HG02798 (cell line): ENCODE data around the gene CCDC85C.

Source experiments
- ATAC-seq: cut with Tn5 transposase; IDR thresholded peaks from one replicate; pipeline ENCODE4 v1.9.1; 2021; ENCODE audit warnings: mild to moderate bottlenecking; ENCODE audit not compliant: unreplicated experiment, poor library complexity

The CCDC85C gene

GRCh38 chr14:99609245-99610170 lies 5.5 kb upstream of the CCDC85C start:
- ATAC-seq = no peak

- ATAC-seq = no peak
Measured at GRCh38 chr14:99608591-99608990, 4.6 kb upstream of the CCDC85C start.

GRCh38 chr14:99606359-99606758 lies 2.4 kb upstream of the CCDC85C start:
- ATAC-seq = no peak

GRCh38 chr14:99605299-99605961 lies 1.4 kb upstream of the CCDC85C start:
- ATAC-seq = peak; percentile 25

- peak; percentile 9 for ATAC-seq
Measured at GRCh38 chr14:99604766-99605298, 825 bp upstream of the CCDC85C start.

- ATAC-seq = peak; percentile 90
Measured at GRCh38 chr14:99604278-99604765, 315 bp upstream of the CCDC85C start.

GRCh38 chr14:99602788-99603415 lies 1.1 kb downstream of the CCDC85C start:
- ATAC-seq = no peak

GRCh38 chr14:99602054-99602787 lies 1.8 kb downstream of the CCDC85C start:
- no peak for ATAC-seq

- ATAC-seq = no peak
Measured at GRCh38 chr14:99601361-99601831, 2.6 kb downstream of the CCDC85C start.

GRCh38 chr14:99600232-99600888 lies 3.6 kb downstream of the CCDC85C start:
- ATAC-seq = no peak

- no peak for ATAC-seq
Measured at GRCh38 chr14:99599393-99599792, 4.6 kb downstream of the CCDC85C start.

- ATAC-seq = no peak
Measured at GRCh38 chr14:99598774-99599173, 5.2 kb downstream of the CCDC85C start.

GRCh38 chr14:99597911-99598600 lies 6.0 kb downstream of the CCDC85C start:
- ATAC-seq = no peak

GRCh38 chr14:99596772-99597171 lies 7.2 kb downstream of the CCDC85C start:
- ATAC-seq = no peak

GRCh38 chr14:99596071-99596627 lies 7.9 kb downstream of the CCDC85C start:
- no peak for ATAC-seq

GRCh38 chr14:99595524-99595923 lies 8.5 kb downstream of the CCDC85C start:
- no peak for ATAC-seq

- ATAC-seq = peak; percentile 85
Measured at GRCh38 chr14:99595034-99595433, 9.0 kb downstream of the CCDC85C start.
